ENCODE results near the gene MSL1.

The MSL1 gene

GRCh38 chr17:40177275-40177874 lies 55.6 kb downstream of the MSL1 start, which contains the start of gene RAPGEFL1:
TSS of gene RAPGEFL1 (plus strand) at chr17:40177470. CDS start at chr17:40177862, 392 bp downstream.
- H3K36me3 ChIP-seq = peaks cover 53% of the 10 kb centered on the region
- H3K27me3 ChIP-seq (ENCODE audit: insufficient read depth, low read depth, severe bottlenecking) = no peaks in the 10 kb centered on the region
- no peak for TF ChIP-seq CTCF (IDR thresholded peaks at IDR 0.05; ENCODE audit: low read depth, low read length)
- H3K9me3 ChIP-seq (ENCODE audit: severe bottlenecking) = no peaks in the 10 kb centered on the region
- peak within 1 kb of the TSS; percentile 41 for H3K27ac ChIP-seq
- peak; percentile 91 for DNase-seq
- H3K4me3 ChIP-seq (ENCODE audit: low read depth, low read length) = peak within 1 kb of the TSS; percentile 39

GRCh38 chr17:40178021-40178601 lies 56.3 kb downstream of the MSL1 start:
- no peaks in the 10 kb centered on the region for H3K27me3 ChIP-seq (ENCODE audit: insufficient read depth, low read depth, severe bottlenecking)
- H3K27ac ChIP-seq = no peak overlapping the region
- no peak for DNase-seq
- H3K36me3 ChIP-seq = peaks cover 46% of the 10 kb centered on the region
- H3K4me3 ChIP-seq (ENCODE audit: low read depth, low read length) = no peak overlapping the region
- no peaks in the 10 kb centered on the region for H3K9me3 ChIP-seq (ENCODE audit: severe bottlenecking)
- no peak for TF ChIP-seq CTCF (IDR thresholded peaks at IDR 0.05; ENCODE audit: low read depth, low read length)

GRCh38 chr17:40178660-40179059 lies 56.9 kb downstream of the MSL1 start:
- H3K27ac ChIP-seq = no peak overlapping the region
- no peak for TF ChIP-seq CTCF (IDR thresholded peaks at IDR 0.05; ENCODE audit: low read depth, low read length)

GRCh38 chr17:40179923-40180659 lies 58.3 kb downstream of the MSL1 start:
- DNase-seq = no peak
- no peaks in the 10 kb centered on the region for H3K9me3 ChIP-seq (ENCODE audit: severe bottlenecking)
- no peaks in the 10 kb centered on the region for H3K27me3 ChIP-seq (ENCODE audit: insufficient read depth, low read depth, severe bottlenecking)
- H3K27ac ChIP-seq = no peak overlapping the region
- no peak for TF ChIP-seq CTCF (IDR thresholded peaks at IDR 0.05; ENCODE audit: low read depth, low read length)
- peaks cover 32% of the 10 kb centered on the region for H3K36me3 ChIP-seq
- no peak overlapping the region for H3K4me3 ChIP-seq (ENCODE audit: low read depth, low read length)

More at GRCh38 chr17:40178660-40179059, 56.9 kb downstream of the MSL1 start:
- no peak for DNase-seq
- Histone ChIP-seq H3K27me3 (ENCODE audit: insufficient read depth, low read depth, severe bottlenecking) (no peaks in the 10 kb centered on the region), H3K4me3 (ENCODE audit: low read depth, low read length) (no peak overlapping the region), H3K36me3 (peaks cover 40% of the 10 kb centered on the region), H3K9me3 (ENCODE audit: severe bottlenecking) (no peaks in the 10 kb centered on the region)

GRCh38 chr17:40180694-40181093 lies 58.9 kb downstream of the MSL1 start:
- no peaks in the 10 kb centered on the region for H3K9me3 ChIP-seq (ENCODE audit: severe bottlenecking)
- DNase-seq = no peak
- H3K36me3 ChIP-seq = peaks cover 30% of the 10 kb centered on the region
- no peak for TF ChIP-seq CTCF (IDR thresholded peaks at IDR 0.05; ENCODE audit: low read depth, low read length)
- no peaks in the 10 kb centered on the region for H3K27me3 ChIP-seq (ENCODE audit: insufficient read depth, low read depth, severe bottlenecking)
- no peak overlapping the region for H3K4me3 ChIP-seq (ENCODE audit: low read depth, low read length)
- no peak overlapping the region for H3K27ac ChIP-seq
